HepG2 (cell line): ENCODE results near the gene RIMS3. TPM values are rescaled to one million over a fixed set of nuclear protein-coding genes. Genes with fewer than 3 reads are reported as not detected.

Experiments used
- GLI4 ChIP-seq: sonication (generic); formaldehyde crosslinking; IDR thresholded peaks from 2 replicates; pipeline ENCODE4 v1.5.1; 2020; ENCODE audit warnings: missing genetic modification reagents, mild to moderate bottlenecking, moderate library complexity, borderline replicate concordance
- NFE2L2 ChIP-seq: fragments of 150-350 bp; IDR thresholded peaks from 2 replicates; pipeline ENCODE4 v1.6.1; 2014; ENCODE audit warnings: low read length
- PAWR ChIP-seq: sonication (generic); formaldehyde crosslinking; IDR thresholded peaks from 2 replicates; pipeline ENCODE4 v1.4.0; 2020; ENCODE audit warnings: missing genetic modification reagents, mild to moderate bottlenecking, borderline replicate concordance
- PLRG1 ChIP-seq: fragments of 450-650 bp; conservative IDR thresholded peaks from 2 replicates; pipeline ENCODE4 v1.6.1; 2016
- TSC22D2 ChIP-seq: sonication (generic); formaldehyde crosslinking; IDR thresholded peaks from 2 replicates; pipeline ENCODE4 v1.5.1; 2020; ENCODE audit warnings: missing genetic modification reagents, mild to moderate bottlenecking, borderline replicate concordance
- ZNF331 ChIP-seq: sonication (generic); formaldehyde crosslinking; IDR thresholded peaks from 2 replicates; pipeline ENCODE4 v1.4.0; 2020; ENCODE audit warnings: missing genetic modification reagents
- ZNF333 ChIP-seq: sonication (generic); formaldehyde crosslinking; IDR thresholded peaks from 2 replicates; pipeline ENCODE4 v1.4.0; 2020; ENCODE audit warnings: mild to moderate bottlenecking, missing genetic modification reagents, borderline replicate concordance
- ZNF558 ChIP-seq: sonication (generic); formaldehyde crosslinking; IDR thresholded peaks from 2 replicates; pipeline ENCODE4 v1.9.0; 2022; ENCODE audit warnings: mild to moderate bottlenecking, missing genetic modification reagents, borderline replicate concordance
- polyA plus RNA-seq, 8 experiments: library from polyadenylated mRNA; depleted of rRNA in 3 of 8; stranded (reverse) in 7 of 8; unstranded in 1 of 8; fragments of >200 nt; fragmentation: Illumina TruSeq in 4 of 8; extraction: Trizol in 4 of 8; gene quantifications; 2 replicates each; pipeline versions ENCODE4 v1.2.1 to v1.2.3, GENCODE V29; 2011 to 2016; ENCODE audit warnings: low read depth in 4 of 8, missing spikeins in 1 of 8, mixed read lengths in 1 of 8; ENCODE audit not compliant: insufficient read depth in 1 of 8
- total RNA-seq, 5 experiments: library from RNA; depleted of rRNA; stranded (reverse); fragments of >200 nt; fragmentation: Illumina TruSeq; extraction: Trizol; gene quantifications; 2 replicates each; pipeline ENCODE4 v1.2.3, GENCODE V29; 2016; ENCODE audit warnings: low read depth in 1 of 5
- TF ChIP-seq, protein P1 (sequence below): IDR thresholded peaks from 2 replicates; pipeline ENCODE4 v1.6.1; 2016; ENCODE audit warnings: low read depth
- TF ChIP-seq, protein P2 (sequence below): IDR thresholded peaks from 2 replicates; pipeline ENCODE4 v1.6.1; 2012; ENCODE audit warnings: low read depth, low read length, improper control_type of control experiment
- TF ChIP-seq, protein P3 (sequence below): sonication (generic); formaldehyde crosslinking; IDR thresholded peaks from 2 replicates; pipeline ENCODE4 v1.5.1; 2020; ENCODE audit warnings: mild to moderate bottlenecking, missing genetic modification reagents, borderline replicate concordance
- TF ChIP-seq, protein P4 (sequence below): sonication (generic); formaldehyde crosslinking; IDR thresholded peaks from 2 replicates; pipeline ENCODE4 v1.9.0; 2021; ENCODE audit warnings: mild to moderate bottlenecking, missing genetic modification reagents

RIMS3 gene
- total and polyA plus RNA-seq, 2 of the 13 experiments (the other 11 are each of a cell fraction or from before 2014, with no cell fraction given): 2.1 to 5.4 TPM

DNA sequence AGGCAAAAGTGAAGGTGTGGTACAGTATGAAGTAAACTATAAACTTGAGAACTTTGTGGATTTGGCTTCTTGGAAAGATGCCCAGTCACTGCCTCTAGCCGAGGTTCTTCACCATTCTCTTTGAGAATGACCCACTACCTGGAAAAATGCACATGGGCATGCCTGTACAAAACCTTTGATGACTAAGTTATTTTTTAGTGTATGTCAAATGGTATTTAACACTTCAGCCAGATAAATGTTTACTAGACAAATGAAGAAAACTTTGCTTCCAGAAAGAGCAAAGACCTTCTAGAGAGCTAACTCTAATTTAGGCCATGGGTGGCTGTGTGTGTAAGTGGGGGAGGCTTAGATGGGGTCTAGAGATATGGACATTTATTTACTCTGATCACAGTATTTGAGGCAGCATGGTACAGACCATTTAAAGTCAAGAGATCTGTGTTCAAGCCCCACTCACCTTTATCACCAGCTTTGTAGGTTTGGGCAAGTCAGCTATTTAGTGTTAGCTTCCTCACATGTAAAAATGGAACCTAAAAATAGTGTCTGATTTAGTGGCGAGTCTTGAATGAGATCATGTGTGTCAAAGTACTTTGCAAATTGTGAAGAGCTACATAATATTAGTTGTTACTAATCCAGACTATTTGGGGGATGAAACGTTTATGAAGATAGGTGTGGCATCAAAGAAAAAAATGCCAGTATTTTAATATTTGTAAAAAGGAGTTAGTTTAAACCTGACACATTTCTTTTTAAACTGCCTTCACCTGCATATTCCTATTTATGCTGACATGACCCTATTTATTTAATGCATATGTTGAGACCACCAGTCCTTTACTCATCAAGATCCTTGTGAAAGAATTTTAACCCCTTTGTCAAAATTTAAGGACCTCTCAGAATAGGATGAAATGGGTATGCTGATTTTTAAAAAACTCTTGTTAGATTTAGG, 46.3 kb upstream of the RIMS3 start (continued):
- TF ChIP-seq NFE2L2 (peak; percentile 22; the same call in 1 of the 2 replicates), ZNF333 (CRISPR knock-in tag) (no peak), PLRG1 (no peak), ZNF558 (CRISPR knock-in tag) (no peak), ZNF331 (CRISPR knock-in tag) (no peak), PAWR (CRISPR knock-in tag) (no peak), GLI4 (CRISPR knock-in tag) (no peak), TSC22D2 (no peak)
- TF ChIP-seq, protein P1, sequence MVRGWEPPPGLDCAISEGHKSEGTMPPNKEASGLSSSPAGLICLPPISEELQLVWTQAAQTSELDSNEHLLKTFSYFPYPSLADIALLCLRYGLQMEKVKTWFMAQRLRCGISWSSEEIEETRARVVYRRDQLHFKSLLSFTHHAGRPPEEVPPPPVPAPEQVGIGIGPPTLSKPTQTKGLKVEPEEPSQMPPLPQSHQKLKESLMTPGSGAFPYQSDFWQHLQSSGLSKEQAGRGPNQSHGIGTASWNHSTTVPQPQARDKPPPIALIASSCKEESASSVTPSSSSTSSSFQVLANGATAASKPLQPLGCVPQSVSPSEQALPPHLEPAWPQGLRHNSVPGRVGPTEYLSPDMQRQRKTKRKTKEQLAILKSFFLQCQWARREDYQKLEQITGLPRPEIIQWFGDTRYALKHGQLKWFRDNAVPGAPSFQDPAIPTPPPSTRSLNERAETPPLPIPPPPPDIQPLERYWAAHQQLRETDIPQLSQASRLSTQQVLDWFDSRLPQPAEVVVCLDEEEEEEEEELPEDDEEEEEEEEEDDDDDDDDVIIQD (CRISPR knock-in tag): 0 out of 2 replicates have a peak, but pooled peaks have one; percentile 43
- TF ChIP-seq, protein P2, sequence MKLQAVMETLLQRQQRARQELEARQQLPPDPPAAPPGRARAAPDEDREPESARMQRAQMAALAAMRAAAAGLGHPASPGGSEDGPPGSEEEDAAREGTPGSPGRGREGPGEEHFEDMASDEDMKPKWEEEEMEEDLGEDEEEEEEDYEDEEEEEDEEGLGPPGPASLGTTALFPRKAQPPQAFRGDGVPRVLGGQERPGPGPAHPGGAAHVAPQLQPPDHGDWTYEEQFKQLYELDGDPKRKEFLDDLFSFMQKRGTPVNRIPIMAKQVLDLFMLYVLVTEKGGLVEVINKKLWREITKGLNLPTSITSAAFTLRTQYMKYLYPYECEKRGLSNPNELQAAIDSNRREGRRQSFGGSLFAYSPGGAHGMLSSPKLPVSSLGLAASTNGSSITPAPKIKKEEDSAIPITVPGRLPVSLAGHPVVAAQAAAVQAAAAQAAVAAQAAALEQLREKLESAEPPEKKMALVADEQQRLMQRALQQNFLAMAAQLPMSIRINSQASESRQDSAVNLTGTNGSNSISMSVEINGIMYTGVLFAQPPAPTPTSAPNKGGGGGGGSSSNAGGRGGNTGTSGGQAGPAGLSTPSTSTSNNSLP: 0 out of 2 replicates have a peak, but pooled peaks have one; percentile 26
- TF ChIP-seq, protein P3, sequence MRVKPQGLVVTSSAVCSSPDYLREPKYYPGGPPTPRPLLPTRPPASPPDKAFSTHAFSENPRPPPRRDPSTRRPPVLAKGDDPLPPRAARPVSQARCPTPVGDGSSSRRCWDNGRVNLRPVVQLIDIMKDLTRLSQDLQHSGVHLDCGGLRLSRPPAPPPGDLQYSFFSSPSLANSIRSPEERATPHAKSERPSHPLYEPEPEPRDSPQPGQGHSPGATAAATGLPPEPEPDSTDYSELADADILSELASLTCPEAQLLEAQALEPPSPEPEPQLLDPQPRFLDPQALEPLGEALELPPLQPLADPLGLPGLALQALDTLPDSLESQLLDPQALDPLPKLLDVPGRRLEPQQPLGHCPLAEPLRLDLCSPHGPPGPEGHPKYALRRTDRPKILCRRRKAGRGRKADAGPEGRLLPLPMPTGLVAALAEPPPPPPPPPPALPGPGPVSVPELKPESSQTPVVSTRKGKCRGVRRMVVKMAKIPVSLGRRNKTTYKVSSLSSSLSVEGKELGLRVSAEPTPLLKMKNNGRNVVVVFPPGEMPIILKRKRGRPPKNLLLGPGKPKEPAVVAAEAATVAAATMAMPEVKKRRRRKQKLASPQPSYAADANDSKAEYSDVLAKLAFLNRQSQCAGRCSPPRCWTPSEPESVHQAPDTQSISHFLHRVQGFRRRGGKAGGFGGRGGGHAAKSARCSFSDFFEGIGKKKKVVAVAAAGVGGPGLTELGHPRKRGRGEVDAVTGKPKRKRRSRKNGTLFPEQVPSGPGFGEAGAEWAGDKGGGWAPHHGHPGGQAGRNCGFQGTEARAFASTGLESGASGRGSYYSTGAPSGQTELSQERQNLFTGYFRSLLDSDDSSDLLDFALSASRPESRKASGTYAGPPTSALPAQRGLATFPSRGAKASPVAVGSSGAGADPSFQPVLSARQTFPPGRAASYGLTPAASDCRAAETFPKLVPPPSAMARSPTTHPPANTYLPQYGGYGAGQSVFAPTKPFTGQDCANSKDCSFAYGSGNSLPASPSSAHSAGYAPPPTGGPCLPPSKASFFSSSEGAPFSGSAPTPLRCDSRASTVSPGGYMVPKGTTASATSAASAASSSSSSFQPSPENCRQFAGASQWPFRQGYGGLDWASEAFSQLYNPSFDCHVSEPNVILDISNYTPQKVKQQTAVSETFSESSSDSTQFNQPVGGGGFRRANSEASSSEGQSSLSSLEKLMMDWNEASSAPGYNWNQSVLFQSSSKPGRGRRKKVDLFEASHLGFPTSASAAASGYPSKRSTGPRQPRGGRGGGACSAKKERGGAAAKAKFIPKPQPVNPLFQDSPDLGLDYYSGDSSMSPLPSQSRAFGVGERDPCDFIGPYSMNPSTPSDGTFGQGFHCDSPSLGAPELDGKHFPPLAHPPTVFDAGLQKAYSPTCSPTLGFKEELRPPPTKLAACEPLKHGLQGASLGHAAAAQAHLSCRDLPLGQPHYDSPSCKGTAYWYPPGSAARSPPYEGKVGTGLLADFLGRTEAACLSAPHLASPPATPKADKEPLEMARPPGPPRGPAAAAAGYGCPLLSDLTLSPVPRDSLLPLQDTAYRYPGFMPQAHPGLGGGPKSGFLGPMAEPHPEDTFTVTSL (CRISPR knock-in tag): no peak
- TF ChIP-seq, protein P4, sequence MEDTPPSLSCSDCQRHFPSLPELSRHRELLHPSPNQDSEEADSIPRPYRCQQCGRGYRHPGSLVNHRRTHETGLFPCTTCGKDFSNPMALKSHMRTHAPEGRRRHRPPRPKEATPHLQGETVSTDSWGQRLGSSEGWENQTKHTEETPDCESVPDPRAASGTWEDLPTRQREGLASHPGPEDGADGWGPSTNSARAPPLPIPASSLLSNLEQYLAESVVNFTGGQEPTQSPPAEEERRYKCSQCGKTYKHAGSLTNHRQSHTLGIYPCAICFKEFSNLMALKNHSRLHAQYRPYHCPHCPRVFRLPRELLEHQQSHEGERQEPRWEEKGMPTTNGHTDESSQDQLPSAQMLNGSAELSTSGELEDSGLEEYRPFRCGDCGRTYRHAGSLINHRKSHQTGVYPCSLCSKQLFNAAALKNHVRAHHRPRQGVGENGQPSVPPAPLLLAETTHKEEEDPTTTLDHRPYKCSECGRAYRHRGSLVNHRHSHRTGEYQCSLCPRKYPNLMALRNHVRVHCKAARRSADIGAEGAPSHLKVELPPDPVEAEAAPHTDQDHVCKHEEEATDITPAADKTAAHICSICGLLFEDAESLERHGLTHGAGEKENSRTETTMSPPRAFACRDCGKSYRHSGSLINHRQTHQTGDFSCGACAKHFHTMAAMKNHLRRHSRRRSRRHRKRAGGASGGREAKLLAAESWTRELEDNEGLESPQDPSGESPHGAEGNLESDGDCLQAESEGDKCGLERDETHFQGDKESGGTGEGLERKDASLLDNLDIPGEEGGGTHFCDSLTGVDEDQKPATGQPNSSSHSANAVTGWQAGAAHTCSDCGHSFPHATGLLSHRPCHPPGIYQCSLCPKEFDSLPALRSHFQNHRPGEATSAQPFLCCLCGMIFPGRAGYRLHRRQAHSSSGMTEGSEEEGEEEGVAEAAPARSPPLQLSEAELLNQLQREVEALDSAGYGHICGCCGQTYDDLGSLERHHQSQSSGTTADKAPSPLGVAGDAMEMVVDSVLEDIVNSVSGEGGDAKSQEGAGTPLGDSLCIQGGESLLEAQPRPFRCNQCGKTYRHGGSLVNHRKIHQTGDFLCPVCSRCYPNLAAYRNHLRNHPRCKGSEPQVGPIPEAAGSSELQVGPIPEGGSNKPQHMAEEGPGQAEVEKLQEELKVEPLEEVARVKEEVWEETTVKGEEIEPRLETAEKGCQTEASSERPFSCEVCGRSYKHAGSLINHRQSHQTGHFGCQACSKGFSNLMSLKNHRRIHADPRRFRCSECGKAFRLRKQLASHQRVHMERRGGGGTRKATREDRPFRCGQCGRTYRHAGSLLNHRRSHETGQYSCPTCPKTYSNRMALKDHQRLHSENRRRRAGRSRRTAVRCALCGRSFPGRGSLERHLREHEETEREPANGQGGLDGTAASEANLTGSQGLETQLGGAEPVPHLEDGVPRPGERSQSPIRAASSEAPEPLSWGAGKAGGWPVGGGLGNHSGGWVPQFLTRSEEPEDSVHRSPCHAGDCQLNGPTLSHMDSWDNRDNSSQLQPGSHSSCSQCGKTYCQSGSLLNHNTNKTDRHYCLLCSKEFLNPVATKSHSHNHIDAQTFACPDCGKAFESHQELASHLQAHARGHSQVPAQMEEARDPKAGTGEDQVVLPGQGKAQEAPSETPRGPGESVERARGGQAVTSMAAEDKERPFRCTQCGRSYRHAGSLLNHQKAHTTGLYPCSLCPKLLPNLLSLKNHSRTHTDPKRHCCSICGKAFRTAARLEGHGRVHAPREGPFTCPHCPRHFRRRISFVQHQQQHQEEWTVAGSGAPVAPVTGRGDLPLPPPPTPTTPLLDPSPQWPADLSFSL (CRISPR knock-in tag): no peak
